Measurements from ENCODE around the gene SNAP91.
A peak's percentile ranks its signal among the peaks of the same experiment; 100 is the strongest.

The SNAP91 gene

GRCh38 chr6:83518816-83519480, 190.0 kb downstream of the SNAP91 start:
- no peak overlapping the region for H3K4me3 ChIP-seq (ENCODE audit: low read depth, low read length)
- TF ChIP-seq CTCF (IDR thresholded peaks at IDR 0.05; ENCODE audit: control insufficient read depth, extremely low read depth, insufficient read depth): peak; percentile 45
- DNase-seq (ENCODE audit: low read depth): no peak

GRCh38 chr6:83517500-83517899, 191.4 kb downstream of the SNAP91 start:
- no peak for TF ChIP-seq CTCF (IDR thresholded peaks at IDR 0.05; ENCODE audit: control insufficient read depth, extremely low read depth, insufficient read depth)
- DNase-seq (ENCODE audit: low read depth): no peak
- no peak overlapping the region for H3K4me3 ChIP-seq (ENCODE audit: low read depth, low read length)

- H3K4me3 ChIP-seq (ENCODE audit: low read depth, low read length): no peak overlapping the region
- DNase-seq (ENCODE audit: low read depth): peak; percentile 43
- peak; percentile 76 for TF ChIP-seq CTCF (IDR thresholded peaks at IDR 0.05; ENCODE audit: control insufficient read depth, extremely low read depth, insufficient read depth)
Observed at GRCh38 chr6:83514866-83515466, 193.9 kb downstream of the SNAP91 start.

GRCh38 chr6:83514466-83514865, 194.4 kb downstream of the SNAP91 start:
- DNase-seq (ENCODE audit: low read depth): no peak
- no peak for TF ChIP-seq CTCF (IDR thresholded peaks at IDR 0.05; ENCODE audit: control insufficient read depth, extremely low read depth, insufficient read depth)
- H3K4me3 ChIP-seq (ENCODE audit: low read depth, low read length): no peak overlapping the region

GRCh38 chr6:83511901-83512681, 196.8 kb downstream of the SNAP91 start, which contains the start of gene PRSS35:
TSS of gene PRSS35 (plus strand) at chr6:83512534. CDS start at chr6:83523442, 10,908 bp downstream.
- DNase-seq (ENCODE audit: low read depth): no peak
- no peak for TF ChIP-seq CTCF (IDR thresholded peaks at IDR 0.05; ENCODE audit: control insufficient read depth, extremely low read depth, insufficient read depth)
- H3K4me3 ChIP-seq (ENCODE audit: low read depth, low read length): no peak within 1 kb of the TSS

- no peak for TF ChIP-seq CTCF (IDR thresholded peaks at IDR 0.05; ENCODE audit: control insufficient read depth, extremely low read depth, insufficient read depth)
- no peak overlapping the region for H3K4me3 ChIP-seq (ENCODE audit: low read depth, low read length)
- no peak for DNase-seq (ENCODE audit: low read depth)
Observed at GRCh38 chr6:83511266-83511665, 197.6 kb downstream of the SNAP91 start.
